Adrenal gland (tissue), 5 donors: ENCODE results near the gene KCNMA1.

Experiments
- CTCF ChIP-seq, 6 experiments: fragments of 450-650 bp in 4 of 6; fragments of 200-600 bp in 2 of 6; sonication (generic) in 1 of 6; IDR thresholded peaks; 1 replicate in 5 of 6; 2 replicates in 1 of 6; pipeline versions ENCODE4 v1.5.1 to v1.8.0; 2016 to 2021; ENCODE audit warnings: antibody characterized with exemption in 6 of 6, mild to moderate bottlenecking in 2 of 6, moderate library complexity in 1 of 6
- POLR2A ChIP-seq, 2 donors: fragments of 450-650 bp; IDR thresholded peaks; one replicate each; pipeline ENCODE4 v1.6.1; 2017; ENCODE audit warnings: antibody characterized with exemption in 2 of 2, mild to moderate bottlenecking in 2 of 2, moderate library complexity in 1 of 2
- donor health status: DM: no; HTN: no; CAD: no.

GRCh38 chr10:77634939-77635338 is 2.7 kb downstream of the KCNMA1 start:
- TF ChIP-seq CTCF (IDR thresholded peaks at IDR 0.05): no peak
- no peak for TF ChIP-seq POLR2A (IDR thresholded peaks at IDR 0.05)
